ENCODE results near the gene JPH2.

The JPH2 gene

DNA sequence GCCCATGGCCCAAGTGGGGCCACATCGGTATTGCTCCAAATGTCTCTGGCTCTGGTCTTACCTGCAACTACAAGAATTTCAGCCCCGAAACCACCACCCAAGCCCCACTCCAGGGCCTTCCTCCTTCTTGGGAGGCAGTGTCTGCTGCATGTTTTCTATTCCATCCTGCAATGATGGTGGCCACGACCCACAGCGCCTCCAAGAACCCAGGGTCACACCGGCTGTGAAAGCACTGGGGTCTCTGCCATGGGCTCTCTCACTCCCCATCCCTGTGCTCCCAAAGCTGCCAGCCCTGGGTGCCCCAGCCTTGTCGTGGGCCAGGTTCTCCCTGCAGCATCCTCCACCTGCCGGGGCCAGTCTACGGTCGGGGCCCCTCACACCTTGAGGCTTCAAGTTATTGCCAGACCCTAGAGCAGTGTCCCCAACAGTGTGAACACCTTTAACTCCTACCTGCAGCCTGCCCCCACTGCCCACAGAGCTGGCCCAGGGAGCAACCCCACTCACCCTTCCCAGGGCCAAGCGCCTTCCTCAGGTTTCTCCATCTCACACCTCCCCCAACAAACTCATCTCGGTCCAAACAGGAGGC is 115.4 kb downstream of the JPH2 start:
- TF ChIP-seq GATA3 (IDR thresholded peaks at IDR 0.05; ENCODE audit: low read depth, low read length) (no peak), GATA2 (IDR thresholded peaks at IDR 0.05; ENCODE audit: low read depth, low read length) (no peak)

DNA sequence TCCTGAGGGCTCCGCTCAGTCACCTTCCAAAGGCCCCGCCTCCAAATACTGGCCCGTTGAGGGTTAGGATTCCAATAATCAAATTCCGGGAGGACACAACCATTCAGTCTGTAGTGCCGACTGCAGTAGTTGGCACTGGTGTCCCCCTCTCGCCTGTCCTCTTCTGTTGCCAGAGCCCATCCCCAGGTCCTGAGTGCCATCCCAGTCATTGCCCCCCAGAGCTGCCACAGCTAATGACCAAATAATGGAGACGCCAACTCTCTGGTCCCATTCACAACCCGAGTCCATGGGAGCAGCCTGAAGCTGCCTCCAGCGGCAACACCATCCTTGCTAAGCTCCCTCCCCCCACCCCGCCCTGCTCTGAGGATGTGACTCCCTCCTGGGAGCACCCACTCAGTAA is 115.9 kb downstream of the JPH2 start:
- TF ChIP-seq GATA2 (IDR thresholded peaks at IDR 0.05; ENCODE audit: low read depth, low read length) (no peak), GATA3 (IDR thresholded peaks at IDR 0.05; ENCODE audit: low read depth, low read length) (no peak)

DNA sequence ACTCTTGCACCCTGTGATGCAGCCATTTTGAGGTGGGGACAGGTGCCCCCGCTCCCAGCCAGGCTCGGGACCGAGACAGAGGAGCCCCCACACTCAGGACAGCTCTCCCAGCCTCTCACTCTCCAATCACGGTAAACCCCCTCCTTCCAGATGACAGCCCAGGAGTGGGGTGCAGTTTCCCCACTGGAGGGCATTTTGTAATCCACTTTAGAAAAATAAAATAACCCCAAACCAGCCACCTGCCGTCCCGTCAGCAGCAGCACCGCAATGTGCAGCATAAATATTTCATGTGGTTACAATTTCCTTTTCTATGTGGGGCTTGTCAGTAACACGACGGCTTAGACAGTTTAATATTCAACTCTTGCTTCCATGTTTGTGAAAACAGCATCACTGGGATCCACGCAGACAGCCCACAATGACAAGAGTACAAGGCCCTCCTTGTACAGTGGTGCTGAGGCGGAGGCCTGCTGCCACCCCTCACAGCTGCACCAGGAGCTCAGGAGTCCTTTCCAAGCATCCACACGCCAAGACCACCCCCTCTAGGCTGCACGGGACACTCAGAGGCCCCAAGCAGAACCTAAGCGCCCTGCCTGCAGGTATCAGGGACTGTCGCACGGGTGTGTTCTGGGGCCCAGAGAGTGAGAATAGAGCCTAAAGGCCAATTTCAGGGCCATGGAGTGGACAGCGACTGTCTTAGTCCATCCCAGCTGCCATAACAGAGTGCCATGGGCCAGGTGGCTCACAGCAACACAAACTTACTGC is 116.7 kb downstream of the JPH2 start:
- no peak for TF ChIP-seq GATA2 (IDR thresholded peaks at IDR 0.05; ENCODE audit: low read depth, low read length)
- TF ChIP-seq GATA3 (IDR thresholded peaks at IDR 0.05; ENCODE audit: low read depth, low read length): no peak

DNA sequence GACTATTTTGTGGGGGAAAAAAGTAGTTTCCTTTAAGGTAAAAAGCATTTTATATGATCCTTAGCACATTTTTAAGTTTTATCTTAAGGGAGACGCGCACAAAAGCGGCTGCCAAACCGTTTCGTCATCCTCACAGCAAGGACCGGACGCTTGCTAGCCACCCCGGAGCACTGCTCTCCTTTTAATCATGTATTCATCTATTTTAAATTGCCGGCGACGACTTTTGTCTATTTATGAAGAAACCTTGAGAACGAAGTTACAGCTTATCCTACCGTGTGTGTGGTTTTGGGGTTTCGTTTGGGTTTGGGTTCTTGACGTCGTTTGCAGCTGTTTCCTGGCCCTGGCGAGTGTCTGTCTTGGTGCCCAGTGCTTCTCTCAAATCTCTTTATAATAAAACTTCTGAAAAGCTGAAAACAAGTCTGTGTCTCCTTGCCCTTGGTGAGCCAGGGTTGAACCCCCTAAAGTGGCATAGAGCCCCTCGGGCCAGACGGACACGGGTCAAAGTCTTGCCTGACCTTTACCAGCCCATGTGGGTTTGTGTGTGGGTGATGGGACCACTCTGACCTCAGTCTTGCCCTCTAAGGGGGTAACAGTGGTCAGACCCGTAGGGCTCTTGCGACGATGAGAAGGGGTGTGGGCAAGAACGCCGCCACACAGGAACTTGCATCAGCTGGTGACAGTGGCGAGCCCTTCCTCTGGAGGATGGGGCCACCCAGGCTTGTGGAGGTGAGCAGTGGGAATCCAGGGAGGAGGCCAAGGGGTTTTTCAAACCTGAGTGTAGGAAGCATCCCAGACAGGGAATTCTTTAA is 117.6 kb downstream of the JPH2 start:
- no peak for TF ChIP-seq GATA3 (IDR thresholded peaks at IDR 0.05; ENCODE audit: low read depth, low read length)
- TF ChIP-seq GATA2 (IDR thresholded peaks at IDR 0.05; ENCODE audit: low read depth, low read length): no peak

DNA sequence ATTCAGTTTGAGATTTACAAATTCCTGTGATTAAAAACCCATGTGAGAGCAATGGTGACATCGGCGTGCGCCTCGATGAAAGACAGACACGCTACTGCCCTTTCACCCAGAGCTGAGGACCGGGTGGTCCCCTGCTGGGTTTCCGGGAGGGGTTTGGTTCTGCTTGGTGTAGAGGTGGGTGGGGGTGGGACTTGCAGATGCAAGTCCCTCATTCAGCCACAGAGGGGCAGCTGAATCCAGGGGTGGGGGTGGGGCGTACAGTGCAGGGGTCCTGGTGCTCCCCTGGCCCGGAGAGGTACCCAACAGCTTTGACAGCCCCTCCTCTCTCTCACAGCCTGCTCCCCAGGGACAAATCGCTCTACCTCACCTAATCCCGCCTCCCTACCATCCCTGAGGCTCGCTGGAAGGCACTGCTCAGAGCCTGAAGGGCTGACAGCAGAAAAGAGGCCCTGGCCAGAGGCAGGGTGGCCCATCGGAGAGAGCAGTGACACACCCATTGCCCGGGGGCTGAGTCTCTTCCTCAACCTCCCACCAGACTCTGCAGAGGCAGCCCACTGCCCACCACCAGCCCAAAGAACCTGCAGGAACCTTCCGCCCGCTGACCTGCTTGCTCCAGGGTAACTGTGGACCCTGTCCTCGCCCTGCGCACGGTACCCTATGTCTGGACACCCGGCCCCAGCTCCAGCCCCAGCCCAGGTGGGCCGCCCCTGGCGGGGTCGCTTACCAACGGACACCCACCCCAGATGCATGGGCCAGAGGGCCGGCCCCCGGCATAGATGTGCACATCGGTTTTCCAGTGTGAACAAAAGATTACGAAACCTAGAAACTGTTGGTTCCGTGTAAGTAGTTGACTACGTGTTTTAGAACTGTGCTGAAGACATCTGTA is 118.4 kb downstream of the JPH2 start:
- TF ChIP-seq GATA2 (IDR thresholded peaks at IDR 0.05; ENCODE audit: low read depth, low read length): no peak
- no peak for TF ChIP-seq GATA3 (IDR thresholded peaks at IDR 0.05; ENCODE audit: low read depth, low read length)

DNA sequence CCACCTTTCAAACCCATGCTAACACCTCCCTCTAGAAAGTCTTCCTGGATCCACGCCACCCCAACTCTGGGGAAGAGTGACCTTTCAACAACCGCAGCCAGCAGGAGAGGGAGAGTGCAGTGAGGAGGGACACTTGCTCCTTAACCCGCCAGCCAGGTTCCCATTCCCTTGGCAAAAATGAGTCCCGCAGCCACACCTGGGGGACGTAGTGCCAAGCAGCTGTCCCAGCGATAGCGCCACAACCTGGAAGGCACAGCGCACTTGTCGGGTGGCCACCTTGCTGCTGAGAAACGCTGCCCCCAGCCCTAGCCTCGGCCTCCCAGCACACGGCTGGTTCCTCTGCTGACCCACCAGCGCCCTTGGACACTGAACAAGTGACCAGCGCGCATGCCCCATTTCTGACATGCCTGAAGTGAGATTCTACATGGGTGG is 119.3 kb downstream of the JPH2 start:
- TF ChIP-seq GATA2 (IDR thresholded peaks at IDR 0.05; ENCODE audit: low read depth, low read length) (no peak), GATA3 (IDR thresholded peaks at IDR 0.05; ENCODE audit: low read depth, low read length) (no peak)

DNA sequence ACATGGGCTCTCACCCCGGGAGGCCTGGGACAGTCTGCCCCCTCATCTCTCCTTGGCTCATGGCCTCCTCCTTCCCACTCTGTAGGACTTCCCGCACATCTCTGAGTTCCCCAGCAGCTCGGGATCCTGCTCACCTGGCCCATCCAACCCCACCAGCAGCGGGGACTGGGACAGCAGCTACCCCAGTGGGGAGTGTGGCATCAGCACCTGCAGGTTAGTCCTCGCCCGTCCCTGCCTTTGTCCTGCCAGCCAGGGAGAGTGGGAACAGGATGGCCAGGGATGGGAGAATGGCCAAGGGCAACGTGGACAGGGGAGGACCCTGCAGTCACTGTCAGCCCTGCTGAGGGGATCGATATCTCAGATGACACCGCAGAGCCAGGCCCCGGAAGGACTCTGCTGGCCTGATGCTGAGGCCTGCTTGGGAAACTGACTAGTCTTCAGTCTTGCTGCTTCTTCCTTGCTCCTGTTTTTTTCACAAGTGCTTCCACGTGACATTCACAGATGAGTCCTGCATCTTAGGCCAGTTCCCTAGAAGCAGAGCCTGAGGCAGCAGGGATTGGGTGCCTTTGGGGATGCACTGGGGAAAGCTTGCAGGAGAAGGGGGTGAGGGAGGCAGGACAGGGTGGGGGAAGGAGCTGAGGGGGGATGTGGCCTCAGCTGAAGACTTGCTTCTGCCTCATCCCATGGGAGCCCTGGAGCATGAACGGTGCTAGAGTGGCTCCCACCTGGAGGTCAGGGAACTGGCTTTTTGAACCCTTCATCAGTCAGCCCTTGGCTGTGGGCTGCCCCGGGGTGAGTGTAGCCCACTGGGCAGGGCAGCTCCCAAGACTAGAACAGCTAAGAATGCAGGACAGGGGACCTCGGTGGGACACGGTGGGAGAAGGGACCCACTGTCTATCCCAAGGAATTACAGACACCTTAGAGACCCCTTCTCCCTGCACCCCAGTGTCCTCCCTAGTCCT is 120.1 kb downstream of the JPH2 start:
- no peak for TF ChIP-seq GATA2 (IDR thresholded peaks at IDR 0.05; ENCODE audit: low read depth, low read length)
- no peak for TF ChIP-seq GATA3 (IDR thresholded peaks at IDR 0.05; ENCODE audit: low read depth, low read length)

DNA sequence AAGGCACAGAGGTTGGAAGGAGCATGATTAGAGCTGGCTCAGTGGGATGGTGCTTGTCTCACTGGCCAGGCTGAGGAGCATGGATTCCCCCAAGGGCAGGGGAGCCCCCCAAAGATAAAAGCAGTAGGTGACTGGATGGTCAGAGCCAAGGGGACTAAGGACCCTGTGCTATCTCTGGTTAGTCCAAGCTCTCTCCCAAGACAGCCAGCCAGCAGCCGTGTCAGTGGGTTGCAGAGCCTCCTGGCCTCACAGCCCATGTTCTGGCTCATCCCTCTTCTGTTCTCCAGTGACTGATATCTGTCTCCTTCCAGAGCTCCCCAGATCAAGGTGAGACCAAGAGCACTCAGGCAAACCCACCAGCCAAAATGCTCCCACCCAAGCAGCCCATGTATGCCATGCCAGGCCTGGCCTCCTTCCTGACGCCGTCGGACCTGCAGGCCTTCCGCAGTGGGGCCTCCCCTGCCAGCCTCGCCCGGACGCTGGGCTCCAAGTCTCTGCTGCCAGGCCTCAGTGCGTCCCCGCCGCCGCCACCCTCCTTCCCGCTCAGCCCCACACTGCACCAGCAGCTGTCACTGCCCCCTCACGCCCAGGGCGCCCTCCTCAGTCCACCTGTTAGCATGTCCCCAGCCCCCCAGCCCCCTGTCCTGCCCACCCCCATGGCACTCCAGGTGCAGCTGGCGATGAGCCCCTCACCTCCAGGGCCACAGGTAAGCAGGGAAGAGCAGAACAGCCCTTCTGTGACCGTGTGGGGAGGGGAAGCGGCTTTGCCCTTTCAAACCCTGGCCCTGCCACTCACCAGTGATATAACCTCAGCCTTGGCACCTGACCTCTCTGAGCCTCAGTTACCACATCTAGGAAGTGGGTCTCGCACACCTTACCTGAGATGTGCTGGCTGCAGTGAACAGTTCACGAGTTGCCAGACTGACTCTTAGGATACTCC is 121.3 kb downstream of the JPH2 start:
- TF ChIP-seq GATA3 (IDR thresholded peaks at IDR 0.05; ENCODE audit: low read depth, low read length): no peak
- TF ChIP-seq GATA2 (IDR thresholded peaks at IDR 0.05; ENCODE audit: low read depth, low read length): no peak

DNA sequence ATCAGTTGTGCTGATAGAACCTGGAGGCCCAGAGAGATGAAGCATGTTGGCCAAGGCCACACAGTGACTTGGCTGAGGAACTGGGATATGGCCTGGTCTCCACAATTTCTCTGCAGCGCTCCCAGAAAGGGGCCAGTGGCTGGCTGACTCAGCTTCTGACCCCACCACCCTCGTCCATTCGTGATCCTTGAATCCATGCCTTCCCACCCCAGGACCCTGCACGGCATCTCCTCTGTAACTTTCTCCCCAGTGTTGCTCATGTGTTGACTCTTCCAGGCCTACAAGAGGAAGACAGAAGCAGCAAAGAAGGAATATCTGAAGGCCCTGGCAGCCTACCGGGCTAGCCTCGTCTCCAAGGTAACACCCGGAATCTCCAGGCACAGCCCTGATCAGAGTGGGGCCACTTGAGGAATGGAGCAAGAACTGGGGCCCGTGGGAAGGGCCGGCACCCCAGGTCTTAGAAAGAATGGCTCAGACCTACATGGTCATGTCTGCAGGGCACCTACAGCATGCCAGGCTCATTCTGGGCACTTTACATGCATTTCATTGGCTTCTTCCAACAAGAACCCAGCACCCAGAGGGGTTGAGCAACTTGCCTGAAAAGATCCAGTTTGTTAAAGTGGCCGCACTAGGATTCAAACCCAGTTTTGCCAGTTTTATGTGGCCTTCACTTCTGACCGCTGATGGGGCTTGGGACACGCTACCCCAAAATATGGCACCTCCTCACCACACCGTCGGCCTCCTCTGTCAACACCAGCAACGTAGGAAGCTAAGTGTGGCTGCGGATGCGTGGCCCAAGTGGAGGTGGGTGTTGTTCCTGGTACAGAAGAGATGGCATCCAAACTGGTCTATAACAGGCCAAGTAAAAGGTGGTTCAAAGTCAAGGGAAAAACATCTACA is 122.2 kb downstream of the JPH2 start:
- no peak for TF ChIP-seq GATA2 (IDR thresholded peaks at IDR 0.05; ENCODE audit: low read depth, low read length)
- TF ChIP-seq GATA3 (IDR thresholded peaks at IDR 0.05; ENCODE audit: low read depth, low read length): no peak
